GM19467 (cell line): Measurements from ENCODE around the gene TMEFF2.

Experiments used
- ATAC-seq: cut with Tn5 transposase; IDR thresholded peaks from one replicate; pipeline ENCODE4 v1.9.1; 2021; ENCODE audit warnings: mild to moderate bottlenecking, moderate library complexity; ENCODE audit not compliant: unreplicated experiment

The TMEFF2 gene

DNA sequence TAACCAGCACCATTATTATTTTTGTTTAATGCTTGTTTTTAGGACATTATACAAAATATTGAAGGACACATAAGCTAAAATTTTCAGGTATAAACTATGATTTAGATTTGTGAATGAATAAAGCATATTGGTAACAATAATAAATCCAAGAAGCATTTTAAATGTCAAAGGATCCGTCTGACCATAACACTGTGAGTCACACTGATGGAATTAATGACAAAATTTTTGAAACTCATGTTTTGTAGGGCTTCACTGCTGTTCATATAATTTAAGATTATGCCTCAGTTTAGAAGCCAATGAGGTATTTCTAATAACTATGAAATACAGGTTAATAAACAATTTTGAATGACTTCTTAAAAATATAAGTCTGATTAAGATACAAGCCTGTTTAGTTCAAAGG, 124.6 kb downstream of the TMEFF2 start:
- ATAC-seq = no peak

- ATAC-seq = no peak
These were observed 125.3 kb downstream of the TMEFF2 start for GRCh38 chr2:192069417-192069816.

GRCh38 chr2:192068966-192069365, 125.8 kb downstream of the TMEFF2 start:
- no peak for ATAC-seq

- no peak for ATAC-seq
These were observed 127.1 kb downstream of the TMEFF2 start for GRCh38 chr2:192067631-192068030.

DNA sequence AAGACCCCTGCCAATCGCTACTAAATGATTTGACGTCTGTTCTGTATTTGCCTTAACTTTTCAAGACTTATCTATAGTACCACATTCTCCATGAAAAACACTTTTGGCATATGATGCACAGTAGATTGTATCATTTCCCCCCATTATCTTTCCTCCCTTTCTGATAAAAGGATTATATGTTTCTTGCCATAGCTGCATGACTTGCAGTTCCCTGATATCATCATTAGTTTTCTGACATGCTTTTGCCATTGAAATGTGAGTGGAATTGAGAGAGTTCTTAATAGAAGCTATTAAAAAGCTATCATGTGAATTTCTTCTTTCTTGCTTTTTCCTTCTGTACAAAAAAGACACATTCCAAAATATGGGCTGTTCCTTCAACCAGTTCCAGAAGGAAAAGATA, 130.3 kb downstream of the TMEFF2 start:
- no peak for ATAC-seq

DNA sequence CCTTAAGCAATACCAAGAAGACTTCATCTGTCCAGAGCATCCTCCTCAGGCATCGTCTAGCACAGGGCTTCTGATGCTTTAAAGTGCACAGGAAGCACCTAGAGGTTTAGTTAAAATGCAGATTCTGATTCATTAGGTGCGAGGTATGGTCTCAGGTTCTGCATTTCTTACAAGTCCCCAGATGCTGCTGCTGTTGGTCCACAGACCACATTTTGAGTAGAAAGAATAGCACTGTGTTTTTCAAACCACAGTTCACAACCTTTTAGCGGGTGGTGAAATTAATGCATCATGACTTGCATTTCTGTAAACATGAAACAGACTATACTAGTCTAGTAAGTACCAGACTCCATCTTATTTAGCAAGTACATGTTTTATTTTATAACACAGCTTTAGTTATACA, 134.6 kb downstream of the TMEFF2 start:
- no peak for ATAC-seq

DNA sequence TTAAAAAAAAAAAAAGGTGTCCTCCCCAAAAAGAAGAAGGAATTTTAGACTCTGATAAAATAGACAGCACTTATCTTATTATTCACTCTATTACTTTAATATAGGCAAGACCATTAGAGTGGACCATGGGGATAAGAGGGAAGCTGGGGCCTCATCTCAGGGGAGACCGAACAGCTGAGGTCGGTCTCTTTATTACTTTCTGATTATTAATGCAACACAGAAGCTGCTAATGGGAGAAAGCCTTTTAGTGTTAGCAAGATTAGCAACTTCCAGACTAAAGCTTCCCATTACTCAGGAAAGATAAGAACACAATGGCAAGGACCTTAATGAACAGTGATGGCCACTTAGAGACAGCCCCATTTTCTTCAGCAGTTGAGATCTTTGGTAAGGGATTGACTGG, 135.5 kb downstream of the TMEFF2 start:
- ATAC-seq = no peak

DNA sequence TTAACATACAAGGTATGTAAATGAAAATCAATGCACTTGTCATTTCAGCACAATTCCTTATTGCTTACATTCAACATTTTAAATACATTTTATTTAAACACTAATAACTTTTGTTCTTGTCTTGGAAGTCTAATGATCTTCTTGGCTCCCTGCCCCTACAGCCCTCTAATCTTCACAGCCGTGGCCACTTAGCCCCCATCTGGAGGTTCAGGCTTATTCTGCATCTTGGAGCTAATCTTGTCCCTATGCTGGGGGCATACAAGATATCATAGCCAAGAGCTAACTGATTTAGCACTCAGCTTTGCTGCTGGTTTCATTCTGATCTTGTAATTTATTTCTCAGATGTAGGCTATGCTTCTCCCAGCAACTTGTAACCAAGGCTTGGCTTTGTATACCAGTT, 140.8 kb downstream of the TMEFF2 start:
- ATAC-seq = no peak

- ATAC-seq = no peak
These were observed 143.2 kb downstream of the TMEFF2 start for GRCh38 chr2:192051533-192051932.

GRCh38 chr2:192049362-192049761, 145.4 kb downstream of the TMEFF2 start:
- ATAC-seq = no peak

DNA sequence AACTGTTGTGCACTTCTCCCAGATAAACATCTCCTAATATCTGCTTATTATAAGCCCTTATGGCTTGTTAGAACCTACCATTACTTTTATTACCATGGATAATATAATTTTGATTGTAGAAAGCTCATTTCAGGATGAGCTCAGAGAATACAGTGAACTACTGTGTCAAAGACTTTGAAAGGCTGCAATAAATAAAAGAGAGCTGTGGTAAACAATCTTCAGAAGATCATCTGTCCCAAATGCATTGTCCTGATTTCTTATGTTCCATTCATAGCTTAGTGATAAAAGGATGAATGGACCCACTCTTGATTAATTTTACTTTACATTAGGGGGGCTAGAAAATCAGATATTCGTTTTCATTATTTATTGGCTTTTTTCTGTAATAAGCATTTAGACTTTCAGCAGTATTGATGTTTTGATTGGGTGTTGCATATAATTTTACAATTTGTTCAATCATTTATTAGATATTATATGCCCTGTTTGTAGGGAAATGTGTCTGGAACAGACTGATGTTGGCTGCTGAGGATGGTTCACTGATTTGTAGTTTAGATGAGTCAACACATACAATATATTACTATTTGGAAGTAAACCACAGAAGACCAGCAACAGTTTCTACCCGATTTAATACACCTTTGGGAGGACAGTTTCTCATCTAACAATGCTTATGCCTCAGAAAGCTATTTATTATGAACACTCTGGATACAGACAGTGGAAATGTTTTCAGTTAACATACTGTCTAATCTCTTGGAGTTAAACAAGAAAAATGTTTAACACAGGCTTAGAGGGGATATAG, 147.2 kb downstream of the TMEFF2 start:
- ATAC-seq = no peak

- no peak for ATAC-seq
These were observed 150.2 kb downstream of the TMEFF2 start for GRCh38 chr2:192044496-192044895.

GRCh38 chr2:192043216-192043870, 151.4 kb downstream of the TMEFF2 start:
- ATAC-seq = no peak

DNA sequence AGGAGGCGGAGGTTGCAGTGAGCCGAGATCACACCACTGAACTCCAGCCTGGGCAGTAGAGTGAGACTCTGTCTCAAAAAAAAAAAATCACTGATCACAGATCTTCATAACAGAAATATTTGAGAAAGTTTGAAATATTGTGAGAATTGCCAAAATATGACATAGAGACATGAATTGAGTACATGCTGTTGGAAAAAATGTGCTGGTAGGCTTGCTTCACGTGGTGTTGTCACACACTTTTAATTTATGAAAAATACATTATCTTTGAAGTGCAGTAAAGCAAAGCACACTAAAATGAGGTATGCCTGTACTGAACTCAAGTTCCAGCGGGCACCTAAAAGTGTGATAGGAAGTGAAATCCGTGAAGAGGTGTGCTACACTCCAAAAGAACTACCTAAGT, 152.6 kb downstream of the TMEFF2 start:
- ATAC-seq = no peak

GRCh38 chr2:192038110-192038509, 156.6 kb downstream of the TMEFF2 start:
- ATAC-seq = no peak

GRCh38 chr2:192035731-192036442, 158.8 kb downstream of the TMEFF2 start:
- no peak for ATAC-seq

DNA sequence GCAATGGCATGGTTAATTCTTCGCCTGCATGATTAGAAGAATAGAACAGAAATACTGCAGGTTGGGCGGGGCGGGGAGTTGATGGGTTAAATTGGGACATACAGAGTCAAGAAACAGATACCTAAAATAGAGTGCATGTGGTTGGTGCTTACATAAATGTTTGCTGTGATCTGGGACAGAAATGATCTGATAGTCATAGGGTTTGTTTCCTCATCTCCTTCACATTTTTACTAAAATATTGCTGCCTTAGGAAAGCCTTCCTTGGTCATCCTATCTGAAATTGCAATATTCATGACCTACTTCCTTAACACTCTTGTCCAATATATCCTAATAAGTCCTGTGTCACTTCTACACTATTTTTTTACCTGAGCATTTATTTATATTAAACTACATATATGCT, 163.9 kb downstream of the TMEFF2 start:
- ATAC-seq = no peak

DNA sequence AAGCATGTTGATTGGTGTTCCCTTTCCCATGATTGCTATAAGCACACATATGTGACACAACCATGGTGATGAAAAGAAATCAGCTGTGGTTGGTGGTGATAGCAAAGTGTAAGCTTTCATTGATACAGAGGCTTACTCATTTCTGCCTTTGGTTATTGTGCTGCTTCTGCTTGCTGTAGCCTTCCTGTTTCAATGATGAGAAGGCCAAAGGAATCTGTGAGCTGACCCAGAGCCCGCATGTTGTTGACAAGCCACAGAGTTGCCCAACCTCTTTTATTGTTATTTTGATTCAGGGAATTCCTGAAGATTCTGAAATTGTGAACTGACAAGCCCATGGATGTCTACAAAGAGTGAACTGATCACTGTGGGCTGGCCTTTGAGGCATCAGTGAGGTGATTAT, 164.4 kb downstream of the TMEFF2 start:
- no peak for ATAC-seq

DNA sequence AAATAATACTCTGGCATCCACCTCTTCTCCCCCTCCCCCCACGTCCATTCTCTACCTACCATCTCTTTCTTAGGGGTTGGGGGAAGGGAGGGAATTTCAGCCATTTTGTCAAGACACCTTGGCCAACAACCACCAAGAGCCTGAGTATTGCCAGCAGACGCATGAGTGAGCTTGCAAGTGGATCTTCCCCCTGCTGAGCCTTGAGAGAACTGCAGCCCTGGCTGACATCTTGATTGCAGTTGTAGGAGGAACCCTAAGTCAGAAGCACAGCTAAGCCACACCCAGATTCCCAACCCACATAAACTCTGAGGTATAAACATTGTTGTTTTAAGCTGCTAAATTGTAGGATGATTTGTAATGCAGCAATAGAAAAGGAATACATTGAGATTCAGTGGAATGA, 165.6 kb downstream of the TMEFF2 start:
- ATAC-seq = peak; percentile 87

DNA sequence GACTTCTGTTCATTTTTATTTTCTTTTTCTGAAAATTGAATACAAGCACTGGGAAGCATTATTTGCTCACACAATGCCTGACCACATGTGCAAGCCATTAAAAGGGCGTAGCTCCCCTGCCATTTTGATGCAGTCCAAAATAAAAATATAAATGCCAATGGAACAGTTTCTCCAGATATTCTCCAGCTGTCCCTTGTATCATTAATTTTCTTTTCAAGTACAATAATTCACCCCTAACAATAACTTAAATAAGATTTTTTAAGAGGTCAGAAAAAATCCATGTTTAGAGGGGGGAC, 168.0 kb downstream of the TMEFF2 start:
- no peak for ATAC-seq

GRCh38 chr2:192026059-192026824, 168.5 kb downstream of the TMEFF2 start:
- ATAC-seq = no peak
